ENCODE results near the gene NIPAL4. TPM values are rescaled to one million over a fixed set of nuclear protein-coding genes. Genes with fewer than 3 reads are reported as not detected.
A peak's percentile ranks its signal among the peaks of the same experiment; 100 is the strongest.

The NIPAL4 gene
- total RNA-seq, 1 donor from 2014 or later = 22.7 TPM

GRCh38 chr5:157502143-157502647, 42.2 kb downstream of the NIPAL4 start:
- Histone ChIP-seq H3K4me3 (ENCODE audit: low read depth, low read length) (no peak overlapping the region), H3K27me3 (ENCODE audit: control insufficient read depth, insufficient read depth, low read length) (no peaks in the 10 kb centered on the region), H3K36me3 (ENCODE audit: control insufficient read depth, insufficient read depth, low read length) (no peaks in the 10 kb centered on the region)
- no peak for DNase-seq (ENCODE audit: low read depth)
- no peak for TF ChIP-seq CTCF (IDR thresholded peaks at IDR 0.05; ENCODE audit: insufficient read depth, low read length, poor library complexity, severe bottlenecking)

- Histone ChIP-seq H3K36me3 (ENCODE audit: control insufficient read depth, insufficient read depth, low read length) (no peaks in the 10 kb centered on the region), H3K27me3 (ENCODE audit: control insufficient read depth, insufficient read depth, low read length) (no peaks in the 10 kb centered on the region), H3K4me3 (ENCODE audit: low read depth, low read length) (no peak overlapping the region)
- no peak for TF ChIP-seq CTCF (IDR thresholded peaks at IDR 0.05; ENCODE audit: insufficient read depth, low read length, poor library complexity, severe bottlenecking)
- DNase-seq (ENCODE audit: low read depth) = no peak
Measured at GRCh38 chr5:157504053-157504452, 44.0 kb downstream of the NIPAL4 start.

GRCh38 chr5:157505496-157505895, 45.5 kb downstream of the NIPAL4 start:
- H3K27me3 ChIP-seq (ENCODE audit: control insufficient read depth, insufficient read depth, low read length) = no peaks in the 10 kb centered on the region
- no peak for DNase-seq (ENCODE audit: low read depth)
- no peak overlapping the region for H3K4me3 ChIP-seq (ENCODE audit: low read depth, low read length)
- TF ChIP-seq CTCF (IDR thresholded peaks at IDR 0.05; ENCODE audit: insufficient read depth, low read length, poor library complexity, severe bottlenecking) = no peak
- no peaks in the 10 kb centered on the region for H3K36me3 ChIP-seq (ENCODE audit: control insufficient read depth, insufficient read depth, low read length)

- no peak for TF ChIP-seq CTCF (IDR thresholded peaks at IDR 0.05; ENCODE audit: insufficient read depth, low read length, poor library complexity, severe bottlenecking)
- Histone ChIP-seq H3K27me3 (ENCODE audit: control insufficient read depth, insufficient read depth, low read length) (no peaks in the 10 kb centered on the region), H3K36me3 (ENCODE audit: control insufficient read depth, insufficient read depth, low read length) (no peaks in the 10 kb centered on the region), H3K4me3 (ENCODE audit: low read depth, low read length) (no peak overlapping the region)
- no peak for DNase-seq (ENCODE audit: low read depth)
Measured at GRCh38 chr5:157506066-157506590, 46.1 kb downstream of the NIPAL4 start.

GRCh38 chr5:157506981-157507780, 47.2 kb downstream of the NIPAL4 start:
- Histone ChIP-seq H3K4me3 (ENCODE audit: low read depth, low read length) (no peak overlapping the region), H3K36me3 (ENCODE audit: control insufficient read depth, insufficient read depth, low read length) (no peaks in the 10 kb centered on the region), H3K27me3 (ENCODE audit: control insufficient read depth, insufficient read depth, low read length) (no peaks in the 10 kb centered on the region)
- no peak for TF ChIP-seq CTCF (IDR thresholded peaks at IDR 0.05; ENCODE audit: insufficient read depth, low read length, poor library complexity, severe bottlenecking)
- DNase-seq (ENCODE audit: low read depth) = peak; percentile 2
